ENCODE data around the gene CCDC7. TPM values are rescaled to one million over a fixed set of nuclear protein-coding genes. Genes with fewer than 3 reads are reported as not detected.
"Not testable (repeated sequence)": the region's sequence is repeated elsewhere in the genome, so short reads cannot be mapped to it uniquely, and the experiment has no call there.

Gene CCDC7
- total RNA-seq, 1 experiment from 2014 or later, result 6.0 TPM

DNA sequence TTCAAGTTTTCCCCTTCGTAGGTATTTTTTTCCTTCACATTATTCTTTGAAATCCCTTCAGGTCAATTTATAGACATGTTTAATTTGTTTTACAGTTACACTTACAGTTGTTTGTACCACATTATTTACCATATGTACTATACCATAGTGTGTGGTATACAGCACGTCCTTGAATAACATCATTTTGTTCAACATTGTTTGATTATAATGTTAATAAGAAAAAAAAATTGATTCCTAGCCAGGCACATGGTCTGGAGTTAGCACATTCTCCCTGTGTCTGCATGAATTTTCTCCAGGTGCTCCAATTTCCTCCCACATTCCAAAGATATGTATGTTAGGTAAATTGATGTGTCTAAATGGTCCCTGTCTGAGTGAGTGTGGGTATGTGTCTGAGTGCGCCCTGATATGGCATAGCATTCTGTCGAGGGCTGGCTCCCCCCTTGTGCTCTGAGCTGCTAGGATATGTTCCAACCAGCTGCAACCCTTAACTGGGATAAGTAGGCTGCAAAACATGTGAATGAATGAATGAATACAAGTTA is 247.6 kb downstream of the CCDC7 start:
- H3K27ac ChIP-seq (ENCODE audit: low read length), result no peak overlapping the region

DNA sequence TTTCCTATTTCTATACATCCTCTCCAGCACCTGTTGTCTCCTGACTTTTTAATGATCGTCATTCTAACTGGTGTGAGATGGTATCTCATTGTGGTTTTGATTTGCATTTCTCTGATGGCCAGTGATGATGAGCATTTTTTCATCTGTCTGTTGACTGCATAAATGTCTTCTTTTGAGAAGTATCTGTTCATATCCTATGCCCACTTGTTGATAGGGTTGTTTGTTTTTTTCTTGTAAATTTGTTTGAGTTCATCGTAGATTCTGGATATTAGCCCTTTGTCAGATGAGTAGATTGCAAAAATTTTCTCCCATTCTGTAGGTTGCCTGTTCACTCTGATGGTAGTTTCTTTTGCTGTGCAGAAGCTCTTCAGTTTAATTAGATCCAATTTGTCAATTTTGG is 253.7 kb downstream of the CCDC7 start:
- H3K9me3 ChIP-seq (ENCODE audit: control insufficient read depth, insufficient read depth, low read depth, low read length); H3K4me3 ChIP-seq (ENCODE audit: low read depth in 2 of 2, low read length in 2 of 2); H3K27me3 ChIP-seq (ENCODE audit: control insufficient read depth, insufficient read depth, low read length); BruUV-seq (replicated peaks); DNase-seq (ENCODE audit: low read depth, low spot score); H3K36me3 ChIP-seq (ENCODE audit: control insufficient read depth, insufficient read depth, low read length); H3K27ac ChIP-seq (ENCODE audit: low read length); intact Hi-C loops (cut with micrococcal nuclease; ENCODE audit: unreplicated experiment); in situ Hi-C loops (cut with HindIII; ENCODE audit: low pct_unique_long_range_greater_than_20kb, low sequenced_read_pairs); CTCF ChIA-PET; POLR2A ChIA-PET; H3K4me1 ChIP-seq (ENCODE audit: control insufficient read depth, insufficient read depth, low read length); ATAC-seq: not testable (repeated sequence)

More for the DNA sequence above, 247.6 kb downstream of the CCDC7 start:
- intact Hi-C loops (cut with micrococcal nuclease; ENCODE audit: unreplicated experiment) (no loop called here), in situ Hi-C loops (cut with HindIII; ENCODE audit: low pct_unique_long_range_greater_than_20kb, low sequenced_read_pairs) (no loop called here)
- Histone ChIP-seq H3K36me3 (ENCODE audit: control insufficient read depth, insufficient read depth, low read length) (no peaks in the 10 kb centered on the region), H3K9me3 (ENCODE audit: control insufficient read depth, insufficient read depth, low read depth, low read length) (no peaks in the 10 kb centered on the region), H3K27me3 (ENCODE audit: control insufficient read depth, insufficient read depth, low read length) (no peaks in the 10 kb centered on the region), H3K4me1 (ENCODE audit: control insufficient read depth, insufficient read depth, low read length) (no peaks in the 10 kb centered on the region), H3K4me3 (ENCODE audit: low read depth in 2 of 2, low read length in 2 of 2) (no peak overlapping the region)
- DNase-seq (ENCODE audit: low read depth, low spot score) (no peak), ATAC-seq (no peak)
- BruUV-seq (replicated peaks), result no TSS peak
- POLR2A ChIA-PET, result no interaction called here
- CTCF ChIA-PET, result no interaction called here
- TF ChIP-seq SIN3A (IDR thresholded peaks at IDR 0.05; ENCODE audit: borderline replicate concordance, insufficient read depth, low read depth, low read length), result no peak
- no peak for TF ChIP-seq TCF7L2 (IDR thresholded peaks at IDR 0.05; ENCODE audit: low read depth, low read length)
- TF ChIP-seq, protein P1, sequence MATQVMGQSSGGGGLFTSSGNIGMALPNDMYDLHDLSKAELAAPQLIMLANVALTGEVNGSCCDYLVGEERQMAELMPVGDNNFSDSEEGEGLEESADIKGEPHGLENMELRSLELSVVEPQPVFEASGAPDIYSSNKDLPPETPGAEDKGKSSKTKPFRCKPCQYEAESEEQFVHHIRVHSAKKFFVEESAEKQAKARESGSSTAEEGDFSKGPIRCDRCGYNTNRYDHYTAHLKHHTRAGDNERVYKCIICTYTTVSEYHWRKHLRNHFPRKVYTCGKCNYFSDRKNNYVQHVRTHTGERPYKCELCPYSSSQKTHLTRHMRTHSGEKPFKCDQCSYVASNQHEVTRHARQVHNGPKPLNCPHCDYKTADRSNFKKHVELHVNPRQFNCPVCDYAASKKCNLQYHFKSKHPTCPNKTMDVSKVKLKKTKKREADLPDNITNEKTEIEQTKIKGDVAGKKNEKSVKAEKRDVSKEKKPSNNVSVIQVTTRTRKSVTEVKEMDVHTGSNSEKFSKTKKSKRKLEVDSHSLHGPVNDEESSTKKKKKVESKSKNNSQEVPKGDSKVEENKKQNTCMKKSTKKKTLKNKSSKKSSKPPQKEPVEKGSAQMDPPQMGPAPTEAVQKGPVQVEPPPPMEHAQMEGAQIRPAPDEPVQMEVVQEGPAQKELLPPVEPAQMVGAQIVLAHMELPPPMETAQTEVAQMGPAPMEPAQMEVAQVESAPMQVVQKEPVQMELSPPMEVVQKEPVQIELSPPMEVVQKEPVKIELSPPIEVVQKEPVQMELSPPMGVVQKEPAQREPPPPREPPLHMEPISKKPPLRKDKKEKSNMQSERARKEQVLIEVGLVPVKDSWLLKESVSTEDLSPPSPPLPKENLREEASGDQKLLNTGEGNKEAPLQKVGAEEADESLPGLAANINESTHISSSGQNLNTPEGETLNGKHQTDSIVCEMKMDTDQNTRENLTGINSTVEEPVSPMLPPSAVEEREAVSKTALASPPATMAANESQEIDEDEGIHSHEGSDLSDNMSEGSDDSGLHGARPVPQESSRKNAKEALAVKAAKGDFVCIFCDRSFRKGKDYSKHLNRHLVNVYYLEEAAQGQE (IDR thresholded peaks at IDR 0.05; ENCODE audit: insufficient read depth in 1 of 2, low read depth in 2 of 2, low read length in 1 of 2), result no peak
- no peak for TF ChIP-seq POLR2AphosphoS5 (IDR thresholded peaks at IDR 0.05; ENCODE audit: low read depth, low read length)
- TF ChIP-seq, protein P2, sequence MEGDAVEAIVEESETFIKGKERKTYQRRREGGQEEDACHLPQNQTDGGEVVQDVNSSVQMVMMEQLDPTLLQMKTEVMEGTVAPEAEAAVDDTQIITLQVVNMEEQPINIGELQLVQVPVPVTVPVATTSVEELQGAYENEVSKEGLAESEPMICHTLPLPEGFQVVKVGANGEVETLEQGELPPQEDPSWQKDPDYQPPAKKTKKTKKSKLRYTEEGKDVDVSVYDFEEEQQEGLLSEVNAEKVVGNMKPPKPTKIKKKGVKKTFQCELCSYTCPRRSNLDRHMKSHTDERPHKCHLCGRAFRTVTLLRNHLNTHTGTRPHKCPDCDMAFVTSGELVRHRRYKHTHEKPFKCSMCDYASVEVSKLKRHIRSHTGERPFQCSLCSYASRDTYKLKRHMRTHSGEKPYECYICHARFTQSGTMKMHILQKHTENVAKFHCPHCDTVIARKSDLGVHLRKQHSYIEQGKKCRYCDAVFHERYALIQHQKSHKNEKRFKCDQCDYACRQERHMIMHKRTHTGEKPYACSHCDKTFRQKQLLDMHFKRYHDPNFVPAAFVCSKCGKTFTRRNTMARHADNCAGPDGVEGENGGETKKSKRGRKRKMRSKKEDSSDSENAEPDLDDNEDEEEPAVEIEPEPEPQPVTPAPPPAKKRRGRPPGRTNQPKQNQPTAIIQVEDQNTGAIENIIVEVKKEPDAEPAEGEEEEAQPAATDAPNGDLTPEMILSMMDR (IDR thresholded peaks at IDR 0.05), result no peak

DNA sequence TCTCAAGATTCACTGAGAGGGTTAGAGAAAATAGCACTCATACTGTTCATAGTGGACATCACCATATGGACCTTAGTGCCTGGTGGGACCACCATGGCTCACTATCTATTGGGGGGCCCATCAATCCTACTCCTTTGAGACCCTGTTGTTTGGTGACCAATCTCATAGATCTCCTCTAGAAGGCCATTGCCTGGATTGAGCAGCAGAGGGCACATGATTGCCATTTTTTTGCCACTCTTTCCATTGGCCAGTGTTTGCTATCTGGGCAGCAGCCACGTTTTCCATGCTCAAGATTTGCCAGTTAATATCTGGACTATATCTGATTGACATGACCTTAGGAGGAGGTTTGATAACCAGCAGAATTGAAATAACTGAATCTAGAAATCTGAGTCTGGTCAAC is 267.6 kb downstream of the CCDC7 start:
- TF ChIP-seq SIN3A (IDR thresholded peaks at IDR 0.05; ENCODE audit: borderline replicate concordance, insufficient read depth, low read depth, low read length) (no peak), TCF7L2 (IDR thresholded peaks at IDR 0.05; ENCODE audit: low read depth, low read length) (no peak), POLR2AphosphoS5 (IDR thresholded peaks at IDR 0.05; ENCODE audit: low read depth, low read length) (no peak)
- TF ChIP-seq, protein P1 (IDR thresholded peaks at IDR 0.05; ENCODE audit: insufficient read depth in 1 of 2, low read depth in 2 of 2, low read length in 1 of 2), result no peak
- TF ChIP-seq, protein P2 (IDR thresholded peaks at IDR 0.05), result no peak
- no TSS peak for BruUV-seq (replicated peaks)
- ChIA-PET POLR2A (no interaction called here), CTCF (no interaction called here)
- no peaks in the 10 kb centered on the region for H3K27me3 ChIP-seq (ENCODE audit: control insufficient read depth, insufficient read depth, low read length)
- no peak overlapping the region for H3K27ac ChIP-seq (ENCODE audit: low read length)
- no peaks in the 10 kb centered on the region for H3K9me3 ChIP-seq (ENCODE audit: control insufficient read depth, insufficient read depth, low read depth, low read length)
- H3K4me1 ChIP-seq (ENCODE audit: control insufficient read depth, insufficient read depth, low read length), result no peaks in the 10 kb centered on the region
- ATAC-seq (no peak), DNase-seq (ENCODE audit: low read depth, low spot score) (no peak)
- no peak overlapping the region for H3K4me3 ChIP-seq (ENCODE audit: low read depth in 2 of 2, low read length in 2 of 2)
- in situ Hi-C loops (cut with HindIII; ENCODE audit: low pct_unique_long_range_greater_than_20kb, low sequenced_read_pairs) (no loop called here), intact Hi-C loops (cut with micrococcal nuclease; ENCODE audit: unreplicated experiment) (no loop called here)
- no peaks in the 10 kb centered on the region for H3K36me3 ChIP-seq (ENCODE audit: control insufficient read depth, insufficient read depth, low read length)
